ENCODE data around the gene GPD1. TPM values are rescaled to one million over a fixed set of nuclear protein-coding genes. Genes with fewer than 3 reads are reported as not detected.

Gene GPD1
- under 0.01 TPM in 1 of 2 replicates, not detected in the other for total RNA-seq

- peak; percentile 35 for DNase-seq (ENCODE audit: low read depth)
- no peak for TF ChIP-seq CTCF (IDR thresholded peaks at IDR 0.05; ENCODE audit: insufficient read depth, low read depth, low read length)
- no peak within 1 kb of the TSS for H3K4me3 ChIP-seq (ENCODE audit: low read depth, low read length)
These were observed at the start of gene GPD1 for GRCh38 chr12:50103767-50104321. Gene GPD1, plus strand, starts transcription at chr12:50104008. Its CDS starts 43 bp downstream, at chr12:50104051.

GRCh38 chr12:50055831-50056638, 47.8 kb upstream of the GPD1 start:
- DNase-seq (ENCODE audit: low read depth): peak; percentile 47
- no peak overlapping the region for H3K4me3 ChIP-seq (ENCODE audit: low read depth, low read length)
- peak; percentile 98 for TF ChIP-seq CTCF (IDR thresholded peaks at IDR 0.05; ENCODE audit: insufficient read depth, low read depth, low read length)

GRCh38 chr12:50056639-50056976, 47.2 kb upstream of the GPD1 start:
- H3K4me3 ChIP-seq (ENCODE audit: low read depth, low read length): peak overlapping the region; percentile 72
- no peak for TF ChIP-seq CTCF (IDR thresholded peaks at IDR 0.05; ENCODE audit: insufficient read depth, low read depth, low read length)
- no peak for DNase-seq (ENCODE audit: low read depth)

- DNase-seq (ENCODE audit: low read depth): peak; percentile 81
- peak; percentile 8 for TF ChIP-seq CTCF (IDR thresholded peaks at IDR 0.05; ENCODE audit: insufficient read depth, low read depth, low read length)
- peak within 1 kb of the TSS; percentile 72 for H3K4me3 ChIP-seq (ENCODE audit: low read depth, low read length)
These were observed 46.6 kb upstream of the GPD1 start, which contains the start of gene ASIC1 for GRCh38 chr12:50057000-50057841. Gene ASIC1, plus strand, starts transcription at chr12:50057596. Its CDS starts 1,171 bp downstream, at chr12:50058767.

GRCh38 chr12:50057896-50058670, 45.7 kb upstream of the GPD1 start:
- H3K4me3 ChIP-seq (ENCODE audit: low read depth, low read length): peak overlapping the region; percentile 72
- DNase-seq (ENCODE audit: low read depth): no peak
- TF ChIP-seq CTCF (IDR thresholded peaks at IDR 0.05; ENCODE audit: insufficient read depth, low read depth, low read length): no peak

- no peak for DNase-seq (ENCODE audit: low read depth)
- H3K4me3 ChIP-seq (ENCODE audit: low read depth, low read length): no peak overlapping the region
- TF ChIP-seq CTCF (IDR thresholded peaks at IDR 0.05; ENCODE audit: insufficient read depth, low read depth, low read length): no peak
These were observed 45.0 kb upstream of the GPD1 start for GRCh38 chr12:50058743-50059312.

All from fibroblast of villous mesenchyme (primary cell).